KMS-11 (cell line): Measurements from ENCODE around the gene MTM1.

ENCODE experiments used
- H2AFZ ChIP-seq: fragments of 200-600 bp; sonication (generic); 2 replicates; pipeline ENCODE4 v1.6.1; 2016; ENCODE audit warnings: antibody characterized with exemption, mixed run types, low read depth
- H3K27ac ChIP-seq: fragments of 200-600 bp; sonication (generic); 2 replicates; pipeline ENCODE4 v1.6.1; 2016; ENCODE audit warnings: mild to moderate bottlenecking, mixed run types
- H3K27me3 ChIP-seq: fragments of 200-600 bp; sonication (generic); 2 replicates; pipeline ENCODE4 v1.6.1; 2017; ENCODE audit warnings: mild to moderate bottlenecking, low read depth, mixed run types, moderate library complexity; ENCODE audit not compliant: insufficient read depth
- H3K36me3 ChIP-seq: fragments of 200-600 bp; sonication (generic); 2 replicates; pipeline ENCODE4 v1.6.1; 2017; ENCODE audit warnings: mild to moderate bottlenecking, mixed run types; ENCODE audit not compliant: insufficient read depth
- H3K4me1 ChIP-seq: fragments of 200-600 bp; sonication (generic); 2 replicates; pipeline ENCODE4 v1.6.1; 2016; ENCODE audit warnings: mild to moderate bottlenecking, low read depth, mixed run types; ENCODE audit not compliant: poor library complexity, severe bottlenecking
- H3K4me2 ChIP-seq: fragments of 200-600 bp; sonication (generic); 2 replicates; pipeline ENCODE4 v1.7.0; 2016; ENCODE audit warnings: mild to moderate bottlenecking, mixed run types
- H3K4me3 ChIP-seq: fragments of 200-600 bp; sonication (generic); IDR thresholded peaks from 2 replicates; pipeline ENCODE4 v1.6.1; 2017; ENCODE audit warnings: low read depth, low read length, mixed read lengths; ENCODE audit not compliant: insufficient read depth
- H3K79me2 ChIP-seq: fragments of 200-600 bp; sonication (generic); 2 replicates; pipeline ENCODE4 v1.6.1; 2016; ENCODE audit warnings: low read depth, mixed run types; ENCODE audit not compliant: insufficient read depth
- H3K9ac ChIP-seq: fragments of 200-600 bp; sonication (generic); 2 replicates; pipeline ENCODE4 v1.6.1; 2016; ENCODE audit warnings: mild to moderate bottlenecking, mixed run types
- H4K20me1 ChIP-seq: fragments of 200-600 bp; sonication (generic); 2 replicates; pipeline ENCODE4 v1.6.1; 2016; ENCODE audit warnings: mild to moderate bottlenecking, mixed run types; ENCODE audit not compliant: insufficient read depth
- TF ChIP-seq, protein P1 (sequence below): fragments of 200-600 bp; sonication (generic); conservative IDR thresholded peaks from 2 replicates; pipeline ENCODE4 v1.6.1; 2017; ENCODE audit warnings: low read depth, mild to moderate bottlenecking, antibody characterized with exemption, low read length, moderate library complexity, mixed read lengths

The MTM1 gene

DNA sequence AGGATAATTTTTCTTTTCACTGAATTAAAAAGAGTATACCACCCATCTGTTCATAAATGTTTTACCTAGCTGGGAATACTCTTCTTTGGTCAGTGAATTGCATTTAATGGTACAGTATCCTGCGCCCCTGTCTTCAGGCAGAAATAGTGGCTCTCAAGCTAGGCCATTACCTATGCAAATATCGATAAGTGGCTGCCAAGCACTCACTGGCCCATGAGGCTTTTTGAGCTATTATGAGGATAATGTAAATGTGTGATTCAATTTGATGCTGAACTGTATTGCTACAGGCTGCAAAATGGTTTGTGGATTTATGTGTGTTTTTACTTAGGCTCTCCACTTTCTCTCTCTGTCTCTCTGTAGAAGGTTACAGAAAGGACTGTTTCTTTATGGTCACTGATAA, 94.7 kb downstream of the MTM1 start:
- H3K27me3 ChIP-seq = no peaks in the 10 kb centered on the region
- TF ChIP-seq, protein P1, sequence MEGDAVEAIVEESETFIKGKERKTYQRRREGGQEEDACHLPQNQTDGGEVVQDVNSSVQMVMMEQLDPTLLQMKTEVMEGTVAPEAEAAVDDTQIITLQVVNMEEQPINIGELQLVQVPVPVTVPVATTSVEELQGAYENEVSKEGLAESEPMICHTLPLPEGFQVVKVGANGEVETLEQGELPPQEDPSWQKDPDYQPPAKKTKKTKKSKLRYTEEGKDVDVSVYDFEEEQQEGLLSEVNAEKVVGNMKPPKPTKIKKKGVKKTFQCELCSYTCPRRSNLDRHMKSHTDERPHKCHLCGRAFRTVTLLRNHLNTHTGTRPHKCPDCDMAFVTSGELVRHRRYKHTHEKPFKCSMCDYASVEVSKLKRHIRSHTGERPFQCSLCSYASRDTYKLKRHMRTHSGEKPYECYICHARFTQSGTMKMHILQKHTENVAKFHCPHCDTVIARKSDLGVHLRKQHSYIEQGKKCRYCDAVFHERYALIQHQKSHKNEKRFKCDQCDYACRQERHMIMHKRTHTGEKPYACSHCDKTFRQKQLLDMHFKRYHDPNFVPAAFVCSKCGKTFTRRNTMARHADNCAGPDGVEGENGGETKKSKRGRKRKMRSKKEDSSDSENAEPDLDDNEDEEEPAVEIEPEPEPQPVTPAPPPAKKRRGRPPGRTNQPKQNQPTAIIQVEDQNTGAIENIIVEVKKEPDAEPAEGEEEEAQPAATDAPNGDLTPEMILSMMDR = no peak
- no peaks in the 10 kb centered on the region for H4K20me1 ChIP-seq
- H3K4me2 ChIP-seq = no peak overlapping the region
- no peaks in the 10 kb centered on the region for H3K4me1 ChIP-seq
- H3K4me3 ChIP-seq = no peak overlapping the region
- no peak overlapping the region for H3K9ac ChIP-seq
- no peak overlapping the region for H3K27ac ChIP-seq
- no peaks in the 10 kb centered on the region for H3K36me3 ChIP-seq
- H3K79me2 ChIP-seq = no peaks in the 10 kb centered on the region
- no peak overlapping the region for H2AFZ ChIP-seq

- no peak overlapping the region for H3K4me3 ChIP-seq
- H3K4me1 ChIP-seq = no peaks in the 10 kb centered on the region
- TF ChIP-seq, protein P1 = no peak
- H4K20me1 ChIP-seq = no peaks in the 10 kb centered on the region
- no peaks in the 10 kb centered on the region for H3K36me3 ChIP-seq
- no peak overlapping the region for H3K4me2 ChIP-seq
- no peaks in the 10 kb centered on the region for H3K79me2 ChIP-seq
- no peaks in the 10 kb centered on the region for H3K27me3 ChIP-seq
- no peak overlapping the region for H3K27ac ChIP-seq
- H2AFZ ChIP-seq = no peak overlapping the region
- H3K9ac ChIP-seq = no peak overlapping the region
Observed at GRCh38 chrX:150664290-150664689, 95.9 kb downstream of the MTM1 start.

- no peak overlapping the region for H2AFZ ChIP-seq
- H3K4me3 ChIP-seq = no peak overlapping the region
- H3K27me3 ChIP-seq = no peaks in the 10 kb centered on the region
- TF ChIP-seq, protein P1 = no peak
- no peaks in the 10 kb centered on the region for H3K4me1 ChIP-seq
- no peaks in the 10 kb centered on the region for H4K20me1 ChIP-seq
- no peak overlapping the region for H3K9ac ChIP-seq
- no peaks in the 10 kb centered on the region for H3K79me2 ChIP-seq
- no peak overlapping the region for H3K27ac ChIP-seq
- no peak overlapping the region for H3K4me2 ChIP-seq
- H3K36me3 ChIP-seq = no peaks in the 10 kb centered on the region
Observed at GRCh38 chrX:150676221-150676620, 107.8 kb downstream of the MTM1 start.

GRCh38 chrX:150680974-150681373, 112.6 kb downstream of the MTM1 start:
- no peak overlapping the region for H3K27ac ChIP-seq
- H3K9ac ChIP-seq = no peak overlapping the region
- no peak overlapping the region for H2AFZ ChIP-seq
- no peaks in the 10 kb centered on the region for H3K4me1 ChIP-seq
- no peaks in the 10 kb centered on the region for H3K27me3 ChIP-seq
- H3K79me2 ChIP-seq = no peaks in the 10 kb centered on the region
- H3K4me2 ChIP-seq = no peak overlapping the region
- H3K4me3 ChIP-seq = no peak overlapping the region
- TF ChIP-seq, protein P1 = no peak
- no peaks in the 10 kb centered on the region for H3K36me3 ChIP-seq
- H4K20me1 ChIP-seq = no peaks in the 10 kb centered on the region
